ENCODE data around the gene EPHA6.

EPHA6 gene

GRCh38 chr3:97177242-97177641, 362.8 kb downstream of the EPHA6 start:
- no peaks in the 10 kb centered on the region for H3K27me3 ChIP-seq (ENCODE audit: control insufficient read depth in 1 of 2, insufficient read depth in 2 of 2, low read length in 2 of 2)
- no peak overlapping the region for H3K9ac ChIP-seq (ENCODE audit: low read length in 2 of 2)
- no peak overlapping the region for H3K4me3 ChIP-seq (ENCODE audit: low read length in 2 of 2)
- no peak overlapping the region for H3K27ac ChIP-seq (ENCODE audit: low read length)
- H3K4me1 ChIP-seq (ENCODE audit: control insufficient read depth, insufficient read depth, low read length): no peaks in the 10 kb centered on the region
- H3K36me3 ChIP-seq (ENCODE audit: control insufficient read depth in 2 of 2, insufficient read depth in 2 of 2, low read length in 2 of 2): no peaks in the 10 kb centered on the region
- H3K9me3 ChIP-seq (ENCODE audit: control insufficient read depth in 2 of 2, low read length in 2 of 2): peaks cover 0 to 3% of the 10 kb centered on the region in 2 donors

- H3K9me3 ChIP-seq (ENCODE audit: control insufficient read depth in 2 of 2, low read length in 2 of 2): peaks cover 0 to 3% of the 10 kb centered on the region in 2 donors
- H3K9ac ChIP-seq (ENCODE audit: low read length in 2 of 2): no peak overlapping the region
- no peaks in the 10 kb centered on the region for H3K36me3 ChIP-seq (ENCODE audit: control insufficient read depth in 2 of 2, insufficient read depth in 2 of 2, low read length in 2 of 2)
- no peaks in the 10 kb centered on the region for H3K4me1 ChIP-seq (ENCODE audit: control insufficient read depth, insufficient read depth, low read length)
- H3K4me3 ChIP-seq (ENCODE audit: low read length in 2 of 2): no peak overlapping the region
- H3K27me3 ChIP-seq (ENCODE audit: control insufficient read depth in 1 of 2, insufficient read depth in 2 of 2, low read length in 2 of 2): no peaks in the 10 kb centered on the region
- no peak overlapping the region for H3K27ac ChIP-seq (ENCODE audit: low read length)
Measured at GRCh38 chr3:97181704-97182103, 367.3 kb downstream of the EPHA6 start.

DNA sequence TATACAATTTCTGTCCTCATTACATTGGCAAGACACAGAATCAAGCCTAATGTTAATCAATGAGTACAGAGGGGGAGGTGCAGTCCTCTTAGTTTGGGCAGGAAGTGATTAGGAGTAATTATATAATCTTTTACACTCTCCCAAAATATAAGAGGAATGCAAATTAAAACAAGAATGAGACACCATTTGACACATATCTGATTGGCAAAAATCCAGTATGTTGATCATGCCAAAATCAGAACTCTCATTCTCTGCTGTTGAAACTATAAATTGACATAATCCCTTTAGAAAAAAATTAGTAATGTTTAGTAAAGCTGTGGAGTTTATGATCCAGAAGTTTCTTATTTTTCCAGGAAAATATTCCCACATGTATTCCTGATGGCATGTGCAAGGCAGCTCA, 373.4 kb downstream of the EPHA6 start:
- H3K4me3 ChIP-seq (ENCODE audit: low read length in 2 of 2): no peak overlapping the region
- no peaks in the 10 kb centered on the region for H3K9me3 ChIP-seq (ENCODE audit: control insufficient read depth in 2 of 2, low read length in 2 of 2)
- no peak overlapping the region for H3K27ac ChIP-seq (ENCODE audit: low read length)
- H3K36me3 ChIP-seq (ENCODE audit: control insufficient read depth in 2 of 2, insufficient read depth in 2 of 2, low read length in 2 of 2): no peaks in the 10 kb centered on the region
- no peaks in the 10 kb centered on the region for H3K27me3 ChIP-seq (ENCODE audit: control insufficient read depth in 1 of 2, insufficient read depth in 2 of 2, low read length in 2 of 2)
- no peaks in the 10 kb centered on the region for H3K4me1 ChIP-seq (ENCODE audit: control insufficient read depth, insufficient read depth, low read length)
- no peak overlapping the region for H3K9ac ChIP-seq (ENCODE audit: low read length in 2 of 2)

GRCh38 chr3:97189835-97190234, 375.4 kb downstream of the EPHA6 start:
- Histone ChIP-seq H3K9ac (ENCODE audit: low read length in 2 of 2) (no peak overlapping the region), H3K4me1 (ENCODE audit: control insufficient read depth, insufficient read depth, low read length) (no peaks in the 10 kb centered on the region), H3K27me3 (ENCODE audit: control insufficient read depth in 1 of 2, insufficient read depth in 2 of 2, low read length in 2 of 2) (no peaks in the 10 kb centered on the region), H3K36me3 (ENCODE audit: control insufficient read depth in 2 of 2, insufficient read depth in 2 of 2, low read length in 2 of 2) (no peaks in the 10 kb centered on the region), H3K27ac (ENCODE audit: low read length) (no peak overlapping the region), H3K4me3 (ENCODE audit: low read length in 2 of 2) (no peak overlapping the region), H3K9me3 (ENCODE audit: control insufficient read depth in 2 of 2, low read length in 2 of 2) (no peaks in the 10 kb centered on the region)

- Histone ChIP-seq H3K4me1 (ENCODE audit: control insufficient read depth, insufficient read depth, low read length) (no peaks in the 10 kb centered on the region), H3K4me3 (ENCODE audit: low read length in 2 of 2) (no peak overlapping the region), H3K27ac (ENCODE audit: low read length) (no peak overlapping the region), H3K27me3 (ENCODE audit: control insufficient read depth in 1 of 2, insufficient read depth in 2 of 2, low read length in 2 of 2) (no peaks in the 10 kb centered on the region), H3K9ac (ENCODE audit: low read length in 2 of 2) (no peak overlapping the region), H3K36me3 (ENCODE audit: control insufficient read depth in 2 of 2, insufficient read depth in 2 of 2, low read length in 2 of 2) (no peaks in the 10 kb centered on the region), H3K9me3 (ENCODE audit: control insufficient read depth in 2 of 2, low read length in 2 of 2) (no peaks in the 10 kb centered on the region)
Measured at GRCh38 chr3:97197083-97197482, 382.7 kb downstream of the EPHA6 start.

- no peaks in the 10 kb centered on the region for H3K4me1 ChIP-seq (ENCODE audit: control insufficient read depth, insufficient read depth, low read length)
- no peaks in the 10 kb centered on the region for H3K36me3 ChIP-seq (ENCODE audit: control insufficient read depth in 2 of 2, insufficient read depth in 2 of 2, low read length in 2 of 2)
- H3K4me3 ChIP-seq (ENCODE audit: low read length in 2 of 2): no peak overlapping the region
- H3K9me3 ChIP-seq (ENCODE audit: control insufficient read depth in 2 of 2, low read length in 2 of 2): no peaks in the 10 kb centered on the region
- no peak overlapping the region for H3K27ac ChIP-seq (ENCODE audit: low read length)
- no peaks in the 10 kb centered on the region for H3K27me3 ChIP-seq (ENCODE audit: control insufficient read depth in 1 of 2, insufficient read depth in 2 of 2, low read length in 2 of 2)
- H3K9ac ChIP-seq (ENCODE audit: low read length in 2 of 2): no peak overlapping the region
Measured at GRCh38 chr3:97197830-97198229, 383.4 kb downstream of the EPHA6 start.

DNA sequence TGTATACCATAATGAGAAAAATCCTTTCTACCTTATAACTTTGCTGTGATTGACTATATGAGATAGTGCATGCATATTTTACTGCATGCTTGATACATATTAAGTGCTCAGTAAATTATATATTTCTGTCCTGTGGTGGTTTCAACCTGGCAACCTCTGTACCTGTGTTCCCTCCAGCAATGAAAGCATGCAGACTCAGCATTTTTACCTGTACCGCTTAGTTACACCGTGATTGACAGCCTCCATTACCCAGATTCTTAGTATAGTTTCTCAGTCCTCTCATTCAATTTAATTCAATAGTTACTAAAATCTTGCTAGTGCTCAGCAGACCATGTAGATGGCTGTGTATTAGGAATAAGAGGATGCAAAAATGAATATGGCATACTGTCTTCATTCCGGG, 386.0 kb downstream of the EPHA6 start:
- no peak overlapping the region for H3K9ac ChIP-seq (ENCODE audit: low read length in 2 of 2)
- H3K4me3 ChIP-seq (ENCODE audit: low read length in 2 of 2): no peak overlapping the region
- H3K36me3 ChIP-seq (ENCODE audit: control insufficient read depth in 2 of 2, insufficient read depth in 2 of 2, low read length in 2 of 2): no peaks in the 10 kb centered on the region
- no peaks in the 10 kb centered on the region for H3K9me3 ChIP-seq (ENCODE audit: control insufficient read depth in 2 of 2, low read length in 2 of 2)
- H3K4me1 ChIP-seq (ENCODE audit: control insufficient read depth, insufficient read depth, low read length): no peaks in the 10 kb centered on the region
- H3K27me3 ChIP-seq (ENCODE audit: control insufficient read depth in 1 of 2, insufficient read depth in 2 of 2, low read length in 2 of 2): no peaks in the 10 kb centered on the region
- no peak overlapping the region for H3K27ac ChIP-seq (ENCODE audit: low read length)

GRCh38 chr3:97201814-97202213, 387.4 kb downstream of the EPHA6 start:
- H3K9ac ChIP-seq (ENCODE audit: low read length in 2 of 2): no peak overlapping the region
- no peak overlapping the region for H3K4me3 ChIP-seq (ENCODE audit: low read length in 2 of 2)
- no peak overlapping the region for H3K27ac ChIP-seq (ENCODE audit: low read length)
- no peaks in the 10 kb centered on the region for H3K4me1 ChIP-seq (ENCODE audit: control insufficient read depth, insufficient read depth, low read length)
- no peaks in the 10 kb centered on the region for H3K9me3 ChIP-seq (ENCODE audit: control insufficient read depth in 2 of 2, low read length in 2 of 2)
- H3K27me3 ChIP-seq (ENCODE audit: control insufficient read depth in 1 of 2, insufficient read depth in 2 of 2, low read length in 2 of 2): no peaks in the 10 kb centered on the region
- H3K36me3 ChIP-seq (ENCODE audit: control insufficient read depth in 2 of 2, insufficient read depth in 2 of 2, low read length in 2 of 2): no peaks in the 10 kb centered on the region

DNA sequence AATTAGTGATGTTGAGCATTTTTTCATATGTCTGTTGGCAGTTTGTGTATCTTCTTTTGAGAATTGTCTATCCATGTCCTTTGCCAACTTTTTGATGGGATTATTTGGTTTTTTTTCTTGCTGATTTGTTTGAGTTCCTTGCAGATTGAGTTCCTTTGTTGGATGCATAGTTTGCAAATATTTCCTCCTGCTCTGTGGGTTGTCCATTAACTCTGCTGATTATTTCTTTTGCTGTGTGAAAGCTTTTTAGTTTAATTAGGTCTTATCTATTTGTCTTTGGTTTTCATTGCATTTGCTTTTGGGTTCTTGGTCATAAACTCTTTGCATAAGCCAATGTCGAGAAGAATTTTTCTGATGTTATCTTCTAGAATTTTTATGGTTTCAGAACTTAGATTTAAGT, 414.6 kb downstream of the EPHA6 start:
- H3K9ac ChIP-seq (ENCODE audit: low read length in 2 of 2): no peak overlapping the region
- no peak overlapping the region for H3K4me3 ChIP-seq (ENCODE audit: low read length in 2 of 2)
- no peaks in the 10 kb centered on the region for H3K9me3 ChIP-seq (ENCODE audit: control insufficient read depth in 2 of 2, low read length in 2 of 2)
- no peaks in the 10 kb centered on the region for H3K27me3 ChIP-seq (ENCODE audit: control insufficient read depth in 1 of 2, insufficient read depth in 2 of 2, low read length in 2 of 2)
- H3K27ac ChIP-seq (ENCODE audit: low read length): no peak overlapping the region
- H3K36me3 ChIP-seq (ENCODE audit: control insufficient read depth in 2 of 2, insufficient read depth in 2 of 2, low read length in 2 of 2): no peaks in the 10 kb centered on the region
- H3K4me1 ChIP-seq (ENCODE audit: control insufficient read depth, insufficient read depth, low read length): peaks cover 4% of the 10 kb centered on the region

DNA sequence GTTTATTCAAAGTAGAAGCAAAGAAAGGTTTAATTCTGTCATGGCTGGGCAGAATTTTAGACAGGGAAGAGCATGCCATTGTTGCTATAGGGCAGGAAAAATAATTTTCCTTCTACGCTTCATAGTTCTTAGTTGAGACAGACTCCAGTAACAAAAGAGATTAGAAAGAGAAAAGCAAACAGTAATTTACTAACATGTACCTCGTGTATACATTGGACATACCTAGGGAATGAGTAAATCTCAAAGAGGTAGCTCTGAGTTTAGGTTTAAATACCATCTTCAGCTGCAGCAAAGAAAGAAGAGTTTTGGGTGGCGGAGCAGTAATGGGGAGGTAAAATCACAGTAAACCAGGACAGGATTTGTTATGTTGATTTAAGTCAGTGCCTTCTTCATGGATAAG, 416.1 kb downstream of the EPHA6 start:
- Histone ChIP-seq H3K9ac (ENCODE audit: low read length in 2 of 2) (no peak overlapping the region), H3K27ac (ENCODE audit: low read length) (no peak overlapping the region)

GRCh38 chr3:97232393-97233034, 418.1 kb downstream of the EPHA6 start:
- peaks cover 4% of the 10 kb centered on the region for H3K4me1 ChIP-seq (ENCODE audit: control insufficient read depth, insufficient read depth, low read length)
- H3K36me3 ChIP-seq (ENCODE audit: control insufficient read depth in 2 of 2, insufficient read depth in 2 of 2, low read length in 2 of 2): no peaks in the 10 kb centered on the region
- H3K9me3 ChIP-seq (ENCODE audit: control insufficient read depth in 2 of 2, low read length in 2 of 2): no peaks in the 10 kb centered on the region
- no peaks in the 10 kb centered on the region for H3K27me3 ChIP-seq (ENCODE audit: control insufficient read depth in 1 of 2, insufficient read depth in 2 of 2, low read length in 2 of 2)
- no peak overlapping the region for H3K4me3 ChIP-seq (ENCODE audit: low read length in 2 of 2)
- H3K27ac ChIP-seq (ENCODE audit: low read length): peak overlapping the region; percentile 77
- H3K9ac ChIP-seq (ENCODE audit: low read length in 2 of 2): no peak overlapping the region

More for the DNA sequence above, 416.1 kb downstream of the EPHA6 start:
- Histone ChIP-seq H3K4me1 (ENCODE audit: control insufficient read depth, insufficient read depth, low read length) (peaks cover 4% of the 10 kb centered on the region), H3K4me3 (ENCODE audit: low read length in 2 of 2) (no peak overlapping the region), H3K9me3 (ENCODE audit: control insufficient read depth in 2 of 2, low read length in 2 of 2) (no peaks in the 10 kb centered on the region), H3K36me3 (ENCODE audit: control insufficient read depth in 2 of 2, insufficient read depth in 2 of 2, low read length in 2 of 2) (no peaks in the 10 kb centered on the region), H3K27me3 (ENCODE audit: control insufficient read depth in 1 of 2, insufficient read depth in 2 of 2, low read length in 2 of 2) (no peaks in the 10 kb centered on the region)

Measured in stomach smooth muscle (tissue), 2 donors.